NCI-H510A treated with DMSO at 0.1 percent for 48 hours (cell line): Measurements from ENCODE around the gene SPDEF.
A peak's percentile ranks its signal among the peaks of the same experiment; 100 is the strongest.

Experiments used
- DNase-seq: peaks from one replicate; lab custom pipeline; 2025; lab: John Stamatoyannopoulos, UW

SPDEF gene

DNA sequence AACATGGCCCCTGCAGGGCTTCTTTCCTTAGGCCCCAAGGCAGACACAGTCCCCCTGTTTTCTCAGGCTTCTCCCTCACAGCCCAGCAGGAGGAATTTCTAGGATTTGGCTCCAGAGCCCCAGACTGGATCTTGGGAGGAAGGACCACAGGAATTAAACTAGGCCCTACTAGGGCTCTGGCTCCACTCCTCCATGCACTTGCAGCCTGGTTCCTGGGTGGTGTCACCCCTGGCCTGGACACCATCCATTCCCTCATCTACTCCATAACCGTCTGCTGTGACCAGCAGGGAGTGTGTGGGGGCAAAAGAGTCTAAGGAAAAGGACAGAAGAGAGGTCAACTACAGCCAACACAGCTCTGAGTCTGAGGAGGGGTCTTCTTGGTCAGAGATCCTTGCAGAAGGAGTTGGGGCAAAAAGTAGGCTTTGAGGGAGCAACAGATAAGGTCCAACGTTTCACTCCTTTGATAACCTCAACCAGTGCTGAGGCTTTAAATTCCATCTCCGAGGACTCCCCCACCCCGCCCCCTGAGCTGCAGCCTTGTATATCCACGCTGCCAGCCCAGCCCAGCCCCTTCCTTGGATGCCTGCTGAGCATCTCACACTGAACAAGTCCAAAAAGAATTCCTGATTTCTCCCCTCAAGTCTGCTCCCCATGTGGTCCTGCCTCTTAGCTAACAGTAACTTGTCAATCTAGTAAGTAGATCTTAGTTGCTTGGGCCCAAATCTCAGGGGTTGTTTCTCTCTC, 27.9 kb upstream of the SPDEF start:
- DNase-seq = no peak

- no peak for DNase-seq
These were observed 27.3 kb upstream of the SPDEF start for GRCh38 chr6:34583461-34583860.

GRCh38 chr6:34581561-34581920, 25.4 kb upstream of the SPDEF start:
- DNase-seq = no peak

- no peak for DNase-seq
These were observed 24.8 kb upstream of the SPDEF start for GRCh38 chr6:34580707-34581560.

- no peak for DNase-seq
These were observed 22.5 kb upstream of the SPDEF start for GRCh38 chr6:34578445-34579262.

- DNase-seq = no peak
These were observed 20.3 kb upstream of the SPDEF start for GRCh38 chr6:34576286-34576955.

DNA sequence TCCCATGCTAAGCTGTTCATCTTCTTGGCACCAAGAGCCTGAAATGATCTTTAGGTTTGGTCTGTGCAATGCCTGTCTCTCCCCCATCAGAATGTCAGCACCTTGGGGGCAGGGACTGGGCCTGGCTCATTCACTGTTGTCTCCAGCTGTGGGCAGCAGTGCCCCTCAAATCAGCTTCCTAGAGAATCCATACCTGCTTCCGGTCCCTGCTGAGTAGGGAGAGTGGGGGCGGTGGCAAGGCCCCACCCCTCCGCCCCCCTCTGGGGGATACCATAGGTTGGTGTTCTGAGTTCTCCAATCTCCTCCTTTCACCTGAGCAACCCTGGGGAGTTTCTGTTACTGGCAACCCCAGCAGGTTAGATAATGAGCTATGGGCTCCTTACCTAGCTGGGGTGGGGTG, 19.2 kb upstream of the SPDEF start:
- DNase-seq = no peak

- no peak for DNase-seq
These were observed 18.6 kb upstream of the SPDEF start for GRCh38 chr6:34574647-34575293.

DNA sequence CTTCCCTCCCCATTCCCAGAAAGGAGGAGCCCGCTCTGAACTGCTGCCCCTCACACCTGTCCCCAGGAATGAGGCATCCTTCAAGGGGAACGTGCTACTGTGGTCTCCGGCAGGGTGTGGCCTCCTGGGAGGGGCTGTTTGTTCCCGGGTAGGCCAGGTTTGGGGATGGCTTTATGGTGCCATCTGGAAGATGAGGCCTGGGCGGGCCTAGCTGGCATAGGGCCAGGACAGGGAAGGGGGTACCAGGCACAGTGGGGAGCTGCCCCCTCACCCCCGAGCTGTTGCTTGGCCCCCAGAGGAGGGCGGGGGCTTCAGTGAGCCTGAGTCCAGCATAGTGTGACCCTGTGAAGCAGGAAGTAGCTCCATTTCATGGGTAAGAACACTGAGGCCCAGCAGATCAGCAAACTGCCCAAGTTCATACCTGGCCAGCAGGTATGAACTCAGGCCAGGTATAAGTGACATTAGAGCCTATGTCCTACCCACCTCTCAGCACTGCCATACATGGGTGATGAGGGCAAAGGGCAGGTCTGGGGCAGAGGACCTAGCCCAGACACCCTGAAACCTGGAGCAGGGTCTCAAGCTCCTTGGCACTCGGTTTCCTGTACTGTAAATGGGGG, 17.5 kb upstream of the SPDEF start:
- no peak for DNase-seq

GRCh38 chr6:34572585-34572984, 16.5 kb upstream of the SPDEF start:
- no peak for DNase-seq

- no peak for DNase-seq
These were observed 15.9 kb upstream of the SPDEF start for GRCh38 chr6:34572021-34572420.

GRCh38 chr6:34571388-34571787, 15.3 kb upstream of the SPDEF start:
- no peak for DNase-seq

- peak; percentile 82 for DNase-seq
These were observed 14.1 kb upstream of the SPDEF start for GRCh38 chr6:34570066-34570833.

DNA sequence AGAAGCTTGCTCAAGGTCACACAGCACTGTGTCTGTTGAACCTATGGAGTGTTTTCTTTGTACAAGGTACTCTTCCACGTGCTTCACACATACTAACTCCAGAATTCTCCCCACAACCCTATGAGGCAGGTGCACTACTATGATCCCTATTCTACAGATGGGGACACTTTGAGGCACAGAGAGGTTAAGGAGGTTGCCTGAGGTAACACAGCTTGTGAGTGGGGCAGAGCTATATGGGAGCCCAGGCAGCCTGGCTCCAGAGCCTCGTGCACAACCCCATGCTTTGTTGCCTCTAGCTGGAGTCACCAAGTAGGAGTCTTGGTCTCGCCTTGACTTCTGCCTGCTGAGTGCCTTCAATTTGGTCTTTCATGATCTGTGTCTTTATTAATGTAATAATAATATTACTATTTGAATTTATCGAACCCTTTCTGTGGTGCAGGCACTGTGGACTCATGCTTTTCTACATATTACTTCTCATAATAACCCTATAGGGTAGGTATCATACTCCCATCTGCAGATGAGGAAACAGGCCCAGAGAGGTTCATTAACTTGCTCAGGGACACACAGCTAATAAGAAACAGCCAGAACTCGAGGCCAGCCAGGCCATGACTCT, 13.3 kb upstream of the SPDEF start:
- DNase-seq = no peak

- DNase-seq = no peak
These were observed 12.4 kb upstream of the SPDEF start for GRCh38 chr6:34568341-34569201.

- no peak for DNase-seq
These were observed 10.9 kb upstream of the SPDEF start for GRCh38 chr6:34566830-34567546.

- no peak for DNase-seq
These were observed 9.6 kb upstream of the SPDEF start for GRCh38 chr6:34565722-34566137.

DNA sequence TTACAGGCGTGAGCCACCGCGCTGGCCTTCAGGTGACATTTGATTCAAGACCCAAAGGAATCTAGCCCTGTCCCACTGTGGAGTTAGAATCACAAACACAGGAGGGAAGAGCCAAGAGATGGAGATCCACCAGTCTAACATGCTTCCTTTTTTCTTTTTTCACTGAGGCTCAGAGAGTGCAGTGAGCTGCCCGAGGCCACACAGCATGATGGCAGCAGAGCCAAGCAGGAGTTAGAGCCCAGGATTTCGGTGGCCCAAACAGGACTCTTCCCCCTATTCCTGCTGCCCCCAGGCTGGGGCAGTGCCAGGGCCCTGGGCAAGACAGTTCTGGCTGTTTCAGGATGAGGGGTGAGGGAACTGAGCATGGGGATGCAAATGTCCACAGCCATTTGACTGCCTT, 8.1 kb upstream of the SPDEF start:
- no peak for DNase-seq
